ENCODE data around the gene TCEAL9.
"Not testable (repeated sequence)": the region's sequence is repeated elsewhere in the genome, so short reads cannot be mapped to it uniquely, and the experiment has no call there.

The TCEAL9 gene, protein sequence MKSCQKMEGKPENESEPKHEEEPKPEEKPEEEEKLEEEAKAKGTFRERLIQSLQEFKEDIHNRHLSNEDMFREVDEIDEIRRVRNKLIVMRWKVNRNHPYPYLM

DNA sequence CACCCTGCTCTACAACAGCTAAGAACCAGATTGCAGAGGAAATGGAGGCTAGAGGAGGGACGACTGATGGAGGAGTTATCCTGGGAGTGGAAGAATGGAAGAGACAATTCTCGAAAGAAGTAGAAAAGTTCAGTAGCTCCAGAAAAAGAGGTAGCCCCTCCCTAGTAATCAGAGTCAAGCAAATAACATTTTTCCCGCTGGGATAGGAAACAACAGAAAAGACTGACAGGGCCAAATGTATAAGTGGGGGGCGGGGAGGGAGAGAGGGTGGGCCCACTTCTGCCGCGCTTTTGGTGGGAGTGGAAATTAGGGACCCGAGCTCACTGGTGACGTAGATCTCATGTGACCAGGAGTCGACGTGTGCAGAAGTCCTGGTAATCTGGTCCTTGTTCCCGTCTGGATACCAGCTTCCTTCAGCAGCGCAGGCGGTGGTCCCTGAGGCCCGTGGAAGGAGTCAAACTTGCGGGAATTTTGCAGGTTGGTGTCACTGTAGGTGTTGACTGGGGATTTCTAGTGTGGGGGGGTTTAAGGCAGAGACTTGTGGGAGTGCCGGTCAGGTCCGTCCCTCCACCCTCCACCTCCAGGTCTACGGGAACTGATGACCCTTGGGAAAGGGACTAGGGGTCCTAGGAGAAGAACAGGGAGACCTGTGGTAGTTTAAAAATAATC lies at the start of gene TCEAL9:
TSS of gene TCEAL9 (plus strand) at position 377 of the 669 bp plus-strand sequence. CDS start 1,179 bp downstream, outside the sequence.
- no peak for DNase-seq (ENCODE audit: low read depth in 3 of 3)

DNA sequence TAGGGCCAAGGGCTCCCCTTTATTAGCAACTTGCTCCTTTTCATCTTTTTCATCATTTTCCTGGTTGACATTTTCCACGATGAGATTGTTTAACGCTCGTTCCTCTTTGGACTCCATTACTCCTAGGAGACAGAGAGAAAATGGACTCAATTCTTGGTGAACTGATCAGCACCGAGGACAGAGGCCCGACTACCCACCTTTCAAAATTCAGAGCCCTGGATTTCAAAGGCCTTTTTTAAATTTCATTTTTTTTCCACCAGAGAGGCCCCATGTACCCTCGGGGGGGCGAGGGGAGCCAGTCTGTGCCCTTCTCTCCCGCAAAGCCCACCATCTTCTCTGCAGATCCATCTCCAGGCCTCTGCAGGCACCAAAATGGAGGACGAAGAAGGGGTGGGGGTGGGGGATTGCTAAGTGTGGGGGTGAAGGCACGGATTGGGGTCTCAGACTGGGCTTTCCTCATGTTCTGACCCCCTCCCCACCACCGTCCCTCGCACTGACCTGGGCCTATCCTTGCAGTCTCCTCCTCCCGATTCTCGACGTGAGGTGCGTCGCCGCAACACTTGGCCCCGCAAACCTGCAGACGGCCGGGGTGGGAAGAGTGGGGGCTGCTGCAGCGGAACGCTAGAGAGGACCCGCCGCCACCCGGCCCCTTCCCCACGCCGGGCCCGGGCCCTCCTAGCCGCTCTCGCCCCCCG lies 46.3 kb upstream of the TCEAL9 start:
- no peak for DNase-seq (ENCODE audit: low read depth in 3 of 3)

GRCh38 chrX:103310555-103311398 lies 45.5 kb upstream of the TCEAL9 start, which contains the start of gene BEX2:
BEX2 (minus strand) TSS chrX:103310990; CDS start chrX:103309976, 1,014 bp downstream.
- DNase-seq (ENCODE audit: low read depth in 3 of 3), result peak; percentile 55 to 76 (median 76)

- no peak for DNase-seq (ENCODE audit: low read depth in 3 of 3)
These were observed 44.9 kb upstream of the TCEAL9 start for GRCh38 chrX:103311399-103311780.

GRCh38 chrX:103329991-103330390 lies 26.3 kb upstream of the TCEAL9 start, which contains the start of gene TCEAL7:
TCEAL7 (plus strand) TSS chrX:103330239; CDS start chrX:103331404, 1,165 bp downstream.
- no peak for DNase-seq (ENCODE audit: low read depth in 3 of 3)

GRCh38 chrX:103330681-103331288 lies 25.5 kb upstream of the TCEAL9 start:
- DNase-seq (ENCODE audit: low read depth in 3 of 3), result no peak

- DNase-seq (ENCODE audit: low read depth in 3 of 3), result no peak
These were observed 17.6 kb upstream of the TCEAL9 start for GRCh38 chrX:103338663-103339062.

GRCh38 chrX:103343105-103343504 lies 13.2 kb upstream of the TCEAL9 start:
- peak in 1 of 3 experiments; percentile 2 for DNase-seq (ENCODE audit: low read depth in 3 of 3)

DNA sequence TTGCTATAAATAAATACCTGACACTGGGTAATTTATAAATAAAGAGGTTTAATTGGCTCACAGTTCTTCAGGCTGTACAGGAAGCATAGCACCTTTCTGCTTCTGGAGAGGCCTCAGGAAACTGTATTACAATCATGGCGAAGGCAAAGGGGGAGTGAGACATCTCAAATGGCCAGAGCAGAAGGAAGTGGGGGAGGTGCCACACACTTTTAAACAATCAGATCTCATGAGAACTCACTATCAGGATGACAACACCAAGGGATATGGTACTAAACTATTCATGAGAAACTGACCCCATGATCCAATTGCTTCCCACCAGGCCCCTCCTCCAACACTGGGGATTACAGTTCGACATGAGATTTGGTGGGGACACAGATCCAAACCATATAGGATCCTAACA lies 11.7 kb upstream of the TCEAL9 start:
- no peak for DNase-seq (ENCODE audit: low read depth in 3 of 3)

DNA sequence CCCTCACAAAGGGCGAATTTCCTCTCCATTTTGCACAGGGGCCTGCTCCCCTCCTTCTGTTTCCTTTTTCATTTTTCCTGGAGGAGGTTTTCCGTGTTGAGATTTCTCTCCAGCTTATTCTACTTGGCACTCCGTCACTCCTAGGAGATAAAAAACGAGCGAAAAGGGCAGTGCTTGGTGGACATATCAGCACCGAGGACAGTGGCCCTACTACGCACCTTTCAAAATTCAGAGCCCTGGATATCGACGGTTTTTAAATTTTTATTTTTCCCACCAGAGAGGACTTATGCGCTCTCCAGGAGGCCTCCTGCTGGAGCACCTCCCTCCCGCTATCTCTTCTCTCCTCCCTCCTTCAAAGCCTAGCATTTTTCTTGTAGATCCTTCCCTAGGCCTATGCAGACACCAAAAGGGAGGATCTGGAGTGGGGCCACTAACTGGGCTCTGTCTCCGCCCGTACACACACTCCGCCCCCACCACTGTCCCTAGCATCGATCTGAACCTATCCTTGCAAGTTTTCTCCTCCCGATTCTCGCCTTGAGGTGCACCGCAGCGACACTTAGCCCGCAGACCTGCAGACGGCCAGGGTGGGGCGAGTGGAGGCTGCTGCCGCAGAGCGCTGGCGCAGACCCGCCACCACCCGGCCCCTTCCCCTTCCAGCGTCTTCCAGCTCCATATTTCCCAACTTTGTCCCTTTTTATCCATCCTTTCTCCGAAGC lies 8.5 kb upstream of the TCEAL9 start:
- no peak for DNase-seq (ENCODE audit: low read depth in 3 of 3)

DNA sequence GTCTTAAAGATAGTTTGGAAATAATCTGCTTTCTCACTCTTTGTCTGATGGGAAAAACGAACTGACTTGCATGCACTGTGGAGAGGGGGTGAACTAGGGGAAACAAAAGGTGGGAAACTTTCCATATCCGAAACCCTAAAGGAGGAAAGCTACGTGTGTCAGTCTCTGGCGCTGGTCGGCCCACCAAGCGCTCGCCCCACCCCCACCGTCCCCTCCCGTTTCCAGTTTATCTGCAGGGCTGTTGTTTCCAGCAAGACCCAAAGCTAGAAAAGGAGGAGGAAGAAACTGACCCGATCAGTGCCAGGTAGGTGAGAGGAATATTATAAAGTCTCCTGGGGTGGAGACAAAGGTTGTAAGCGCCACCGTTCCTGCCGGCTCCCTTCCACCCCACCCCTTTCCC lies 552 bp downstream of the TCEAL9 start:
- no peak for DNase-seq (ENCODE audit: low read depth in 3 of 3)

GRCh38 chrX:103357871-103358270 lies 1.6 kb downstream of the TCEAL9 start:
- DNase-seq (ENCODE audit: low read depth in 3 of 3), result no peak

DNA sequence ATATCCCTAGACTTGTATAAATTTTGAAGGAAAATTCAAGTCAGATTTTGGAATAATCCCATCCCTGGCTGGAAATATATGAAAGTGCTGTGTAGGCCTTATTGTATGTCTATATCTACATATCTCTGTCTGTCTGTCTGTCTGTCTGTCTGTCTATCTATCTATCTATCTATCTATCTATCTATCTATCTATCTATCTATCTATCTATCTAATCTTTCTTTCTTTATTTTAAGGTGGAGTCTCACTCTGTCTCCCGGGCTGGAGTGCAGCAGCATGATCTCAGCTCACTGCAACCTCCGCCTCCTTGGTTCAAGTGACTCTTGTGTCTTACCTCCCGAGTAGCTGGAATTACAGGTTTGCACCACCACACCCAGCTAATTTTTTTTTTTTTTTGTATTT lies 3.3 kb downstream of the TCEAL9 start:
- DNase-seq (ENCODE audit: low read depth in 3 of 3), result not testable (repeated sequence)

GRCh38 chrX:103360092-103360491 lies 3.8 kb downstream of the TCEAL9 start:
- DNase-seq (ENCODE audit: low read depth in 3 of 3), result no peak

DNA sequence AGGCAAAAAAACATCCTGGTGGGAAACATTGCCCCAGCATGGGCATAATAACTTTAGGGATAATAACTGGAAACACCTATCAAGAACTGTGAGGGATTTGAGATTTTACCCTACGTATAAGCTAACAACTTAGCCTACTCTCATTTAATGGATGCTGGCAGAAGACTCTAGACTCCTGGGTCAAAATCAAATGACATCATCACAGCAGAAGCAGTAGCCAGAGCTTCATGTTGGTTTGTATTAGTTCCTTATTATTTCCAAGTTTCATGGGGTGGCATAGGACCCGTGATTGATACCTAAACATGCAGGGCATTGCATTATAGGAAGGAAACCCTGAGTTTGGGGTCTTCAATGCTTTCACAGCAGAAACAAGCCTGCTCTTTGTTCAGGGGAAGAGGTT lies 4.6 kb downstream of the TCEAL9 start:
- DNase-seq (ENCODE audit: low read depth in 3 of 3), result no peak

GRCh38 chrX:103361798-103362197 lies 5.5 kb downstream of the TCEAL9 start:
- no peak for DNase-seq (ENCODE audit: low read depth in 3 of 3)

GRCh38 chrX:103362474-103362873 lies 6.2 kb downstream of the TCEAL9 start:
- DNase-seq (ENCODE audit: low read depth in 3 of 3), result no peak

GRCh38 chrX:103363046-103363445 lies 6.7 kb downstream of the TCEAL9 start:
- no peak for DNase-seq (ENCODE audit: low read depth in 3 of 3)

GRCh38 chrX:103367502-103367901 lies 11.2 kb downstream of the TCEAL9 start:
- DNase-seq (ENCODE audit: low read depth in 3 of 3), result no peak

DNA sequence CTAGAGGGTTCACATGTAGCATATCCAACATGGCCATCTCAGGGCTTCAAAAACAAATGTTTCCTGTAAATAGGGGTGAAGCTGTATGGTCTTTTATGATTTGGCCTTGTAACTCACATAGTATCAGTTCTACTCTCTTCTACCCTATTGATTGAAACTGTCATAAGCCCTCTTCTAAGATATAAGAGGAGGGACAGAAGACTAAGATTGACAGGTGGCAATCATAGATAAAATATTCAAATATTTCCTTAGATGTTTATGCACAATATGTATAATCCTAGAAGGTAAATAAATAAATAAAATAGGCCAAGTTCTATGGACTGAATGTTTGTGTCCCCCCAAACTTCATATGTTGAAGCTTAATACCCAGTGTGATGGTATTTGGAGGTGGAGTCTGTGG lies 13.2 kb downstream of the TCEAL9 start:
- no peak for DNase-seq (ENCODE audit: low read depth in 3 of 3)

DNA sequence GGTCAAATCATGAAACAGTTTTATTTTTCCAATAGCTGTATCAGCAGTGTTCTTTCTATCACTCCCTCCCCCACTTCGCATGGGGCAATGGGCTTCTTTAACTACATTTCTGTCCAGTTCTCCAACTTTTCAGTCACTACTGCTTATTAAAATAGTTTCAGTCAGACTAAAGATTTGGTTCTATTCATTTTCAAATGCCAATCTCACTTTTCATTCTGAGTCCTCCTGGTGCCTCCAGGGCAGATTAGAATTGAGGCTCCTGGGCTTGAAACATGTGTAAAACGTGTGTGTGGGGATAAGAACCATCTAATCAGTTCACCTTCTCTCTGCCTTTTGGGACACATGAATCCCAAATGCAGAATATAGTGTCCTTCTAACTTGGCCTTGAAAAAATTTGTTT lies 16.6 kb downstream of the TCEAL9 start:
- no peak for DNase-seq (ENCODE audit: low read depth in 3 of 3)
